ENCODE data around the gene RBM20. TPM values are rescaled to one million over a fixed set of nuclear protein-coding genes. Genes with fewer than 3 reads are reported as not detected.

RBM20 gene
- total RNA-seq, 2 donors from 2014 or later, result 7.8 to 13.9 TPM

DNA sequence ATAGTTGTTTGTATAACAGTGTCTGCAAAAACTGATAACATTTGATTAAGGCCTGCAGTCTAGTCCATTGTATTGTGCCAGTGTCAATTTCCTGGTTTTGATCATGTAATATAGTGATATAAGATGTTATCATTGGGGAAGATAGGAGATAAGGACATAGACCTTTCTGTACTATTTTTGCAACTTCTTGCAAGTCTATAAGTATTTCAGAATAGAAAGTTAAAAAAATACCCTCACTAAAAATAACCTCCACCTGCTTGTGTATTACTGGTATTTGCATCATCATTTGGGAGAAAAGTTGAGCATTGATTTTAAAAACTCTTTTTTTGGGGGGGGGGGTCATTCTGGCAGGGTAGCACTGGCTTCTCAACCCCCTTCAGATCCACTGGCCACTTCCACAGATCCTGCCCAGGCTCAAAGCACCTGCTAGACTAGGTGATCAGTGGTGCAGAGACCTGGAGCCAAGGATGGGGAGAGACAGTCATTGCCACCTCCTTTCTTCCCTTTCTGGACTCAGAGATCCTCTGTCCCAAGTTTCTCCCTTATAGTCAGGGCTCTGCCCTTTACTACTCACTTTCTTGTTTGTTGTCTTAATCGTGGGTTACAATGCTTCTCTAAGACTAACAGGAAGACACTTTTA lies 103.0 kb downstream of the RBM20 start:
- Histone ChIP-seq H3K27me3 (replicated peaks; ENCODE audit: insufficient read depth) (no peaks in the 10 kb centered on the region), H3K9me3 (no peaks in the 10 kb centered on the region), H3K4me3 (no peak overlapping the region), H3K27ac (peak overlapping the region in 1 of 2 donors; percentile 70), H3K4me1 (ENCODE audit: control insufficient read depth in 1 of 2, low read depth in 2 of 2) (peaks cover 7 to 17% of the 10 kb centered on the region in 2 donors), H3K36me3 (no peaks in the 10 kb centered on the region)
- ATAC-seq (ENCODE audit: insufficient number of reproducible peaks, low FRiP score, low read depth), result no peak
- TF ChIP-seq, protein P1, sequence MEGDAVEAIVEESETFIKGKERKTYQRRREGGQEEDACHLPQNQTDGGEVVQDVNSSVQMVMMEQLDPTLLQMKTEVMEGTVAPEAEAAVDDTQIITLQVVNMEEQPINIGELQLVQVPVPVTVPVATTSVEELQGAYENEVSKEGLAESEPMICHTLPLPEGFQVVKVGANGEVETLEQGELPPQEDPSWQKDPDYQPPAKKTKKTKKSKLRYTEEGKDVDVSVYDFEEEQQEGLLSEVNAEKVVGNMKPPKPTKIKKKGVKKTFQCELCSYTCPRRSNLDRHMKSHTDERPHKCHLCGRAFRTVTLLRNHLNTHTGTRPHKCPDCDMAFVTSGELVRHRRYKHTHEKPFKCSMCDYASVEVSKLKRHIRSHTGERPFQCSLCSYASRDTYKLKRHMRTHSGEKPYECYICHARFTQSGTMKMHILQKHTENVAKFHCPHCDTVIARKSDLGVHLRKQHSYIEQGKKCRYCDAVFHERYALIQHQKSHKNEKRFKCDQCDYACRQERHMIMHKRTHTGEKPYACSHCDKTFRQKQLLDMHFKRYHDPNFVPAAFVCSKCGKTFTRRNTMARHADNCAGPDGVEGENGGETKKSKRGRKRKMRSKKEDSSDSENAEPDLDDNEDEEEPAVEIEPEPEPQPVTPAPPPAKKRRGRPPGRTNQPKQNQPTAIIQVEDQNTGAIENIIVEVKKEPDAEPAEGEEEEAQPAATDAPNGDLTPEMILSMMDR (IDR thresholded peaks at IDR 0.05), result no peak
- no peak for DNase-seq (ENCODE audit: low spot score)

DNA sequence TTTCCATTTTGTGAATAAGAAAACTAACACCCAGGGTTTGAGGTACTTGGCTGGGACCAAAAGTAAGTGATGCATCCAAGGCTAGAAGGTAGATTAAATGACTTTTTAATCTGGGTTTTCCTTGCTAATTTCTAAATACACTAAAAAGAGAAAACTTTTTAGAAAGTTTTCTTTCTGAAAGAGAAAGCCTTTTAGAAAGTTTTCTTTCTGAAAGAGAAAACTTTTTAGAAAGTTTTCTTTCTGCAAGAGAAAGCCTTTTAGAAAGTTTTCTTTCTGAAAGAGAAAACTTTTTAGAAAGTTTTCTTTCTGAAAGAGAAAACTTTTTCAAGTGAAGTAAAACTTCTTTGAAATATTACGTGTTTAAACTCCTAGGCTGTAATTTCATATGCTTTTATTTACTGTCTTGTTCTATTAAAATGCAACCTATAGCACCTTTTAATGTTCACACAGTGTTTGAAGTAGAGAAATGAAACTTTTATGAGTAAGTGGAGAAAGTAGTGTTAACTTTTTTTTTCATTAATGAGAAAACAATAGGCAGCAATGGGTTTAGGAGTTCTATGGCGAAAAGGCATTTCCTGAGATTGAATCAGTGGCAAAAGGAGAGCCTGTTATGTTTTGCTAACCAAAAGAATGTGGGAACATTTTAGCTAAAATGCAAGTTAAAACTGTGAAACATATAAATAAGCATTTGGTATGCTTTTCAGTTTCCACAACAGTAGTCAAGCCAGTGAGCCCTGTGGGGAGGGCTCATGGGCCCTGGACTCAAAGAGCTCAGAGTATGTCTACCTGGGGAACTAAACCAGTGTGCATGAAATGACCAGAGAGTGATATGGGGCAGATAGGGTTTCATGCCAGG lies 103.7 kb downstream of the RBM20 start:
- no peak for ATAC-seq (ENCODE audit: insufficient number of reproducible peaks, low FRiP score, low read depth)

DNA sequence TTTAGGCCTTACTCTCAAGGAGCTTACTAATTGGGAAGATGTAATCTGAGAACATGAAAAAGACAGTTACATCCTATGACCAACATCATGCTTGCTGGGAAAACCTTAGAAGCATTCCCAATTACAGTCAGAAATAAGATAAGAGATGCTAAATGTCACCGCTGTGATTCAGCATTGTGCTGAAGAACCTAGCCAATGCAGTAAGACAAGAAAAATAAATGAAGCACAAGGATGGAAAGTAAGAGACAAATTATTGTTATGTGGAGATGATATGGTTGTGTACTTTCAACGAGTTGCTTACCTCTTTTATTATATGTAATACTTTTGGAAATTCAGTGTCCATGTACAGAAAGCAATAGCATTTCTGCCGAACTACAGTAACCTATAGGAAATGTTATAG lies 104.8 kb downstream of the RBM20 start:
- TF ChIP-seq, protein P1 (IDR thresholded peaks at IDR 0.05), result no peak
- Histone ChIP-seq H3K27ac (peak overlapping the region in 1 of 2 donors; percentile 70), H3K4me3 (no peak overlapping the region), H3K4me1 (ENCODE audit: control insufficient read depth in 1 of 2, low read depth in 2 of 2) (peaks cover 7 to 17% of the 10 kb centered on the region in 2 donors), H3K36me3 (no peaks in the 10 kb centered on the region), H3K9me3 (no peaks in the 10 kb centered on the region), H3K27me3 (replicated peaks; ENCODE audit: insufficient read depth) (no peaks in the 10 kb centered on the region)
- no peak for DNase-seq (ENCODE audit: low spot score)
- no peak for ATAC-seq (ENCODE audit: insufficient number of reproducible peaks, low FRiP score, low read depth)

More for the DNA sequence above, 103.7 kb downstream of the RBM20 start:
- Histone ChIP-seq H3K4me1 (ENCODE audit: control insufficient read depth in 1 of 2, low read depth in 2 of 2) (peaks cover 7 to 17% of the 10 kb centered on the region in 2 donors), H3K9me3 (no peaks in the 10 kb centered on the region), H3K36me3 (no peaks in the 10 kb centered on the region), H3K27ac (peak overlapping the region in 1 of 2 donors; percentile 70), H3K27me3 (replicated peaks; ENCODE audit: insufficient read depth) (no peaks in the 10 kb centered on the region), H3K4me3 (no peak overlapping the region)
- no peak for DNase-seq (ENCODE audit: low spot score)
- TF ChIP-seq, protein P1 (IDR thresholded peaks at IDR 0.05), result no peak

DNA sequence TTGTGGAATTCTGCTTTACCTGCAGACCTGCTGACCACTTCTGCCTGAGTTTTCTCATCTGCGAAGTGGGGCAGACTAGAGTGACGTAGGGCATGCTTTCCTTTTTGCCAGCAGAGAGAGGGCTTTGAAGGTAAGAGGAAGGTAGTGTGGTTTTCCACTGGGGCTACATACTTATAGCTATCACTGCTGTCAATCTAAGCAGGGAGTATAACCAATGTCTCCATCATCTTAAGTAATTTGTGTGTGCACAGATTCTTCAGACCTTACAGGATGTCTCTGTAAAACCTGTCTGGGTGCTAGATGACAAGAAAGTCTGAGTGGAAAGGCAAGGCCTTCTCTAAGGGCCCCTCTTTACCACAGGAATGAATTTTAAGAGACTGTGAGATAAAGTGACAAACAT lies 106.8 kb downstream of the RBM20 start:
- DNase-seq (ENCODE audit: low spot score), result no peak
- Histone ChIP-seq H3K4me3 (no peak overlapping the region), H3K27ac (no peak overlapping the region), H3K27me3 (replicated peaks; ENCODE audit: insufficient read depth) (no peaks in the 10 kb centered on the region), H3K4me1 (ENCODE audit: control insufficient read depth in 1 of 2, low read depth in 2 of 2) (peaks cover 7 to 17% of the 10 kb centered on the region in 2 donors), H3K9me3 (no peaks in the 10 kb centered on the region), H3K36me3 (no peaks in the 10 kb centered on the region)
- TF ChIP-seq, protein P1 (IDR thresholded peaks at IDR 0.05), result no peak
- no peak for ATAC-seq (ENCODE audit: insufficient number of reproducible peaks, low FRiP score, low read depth)

DNA sequence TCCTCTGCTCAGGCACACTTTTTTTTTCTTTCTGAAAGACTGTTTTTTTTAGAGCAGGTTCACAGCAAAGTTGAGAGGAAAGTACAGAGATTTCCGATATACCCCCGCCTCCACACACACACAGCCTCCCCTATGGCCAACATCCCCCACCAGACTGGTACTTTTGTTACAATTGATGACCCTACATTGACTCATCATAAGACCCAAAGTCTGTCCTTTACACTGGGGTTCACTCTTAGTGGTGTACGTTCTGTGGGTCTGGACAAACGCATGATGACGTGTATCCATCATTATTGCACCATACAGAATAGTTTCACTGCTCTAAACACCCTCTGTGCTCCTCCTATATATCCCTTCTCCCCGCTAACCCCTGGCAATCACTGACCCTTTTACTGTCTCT lies 107.7 kb downstream of the RBM20 start:
- TF ChIP-seq, protein P1 (IDR thresholded peaks at IDR 0.05), result no peak
- H3K4me3 ChIP-seq, result no peak overlapping the region
- no peaks in the 10 kb centered on the region for H3K27me3 ChIP-seq (replicated peaks; ENCODE audit: insufficient read depth)

More for the DNA sequence above, 107.7 kb downstream of the RBM20 start:
- no peak for DNase-seq (ENCODE audit: low spot score)
- no peak for ATAC-seq (ENCODE audit: insufficient number of reproducible peaks, low FRiP score, low read depth)
- Histone ChIP-seq H3K27ac (no peak overlapping the region), H3K4me1 (ENCODE audit: control insufficient read depth in 1 of 2, low read depth in 2 of 2) (peaks cover 7 to 16% of the 10 kb centered on the region in 2 donors), H3K36me3 (no peaks in the 10 kb centered on the region), H3K9me3 (no peaks in the 10 kb centered on the region)
